HL-60 (cell line): ENCODE data around the gene TLX3.

Source experiments
- DNase-seq, 2 experiments: peaks; one replicate each; pipeline ENCODE4 v3.0.0-alpha.2; 2010 to 2020; ENCODE audit warnings: low read depth in 1 of 2, low spot score in 1 of 2
- H3K27ac ChIP-seq: fragments of 250-450 bp; sonication (Bioruptor Pico); replicated peaks from 2 replicates; pipeline ENCODE4 v1.5.1; 2020; ENCODE audit warnings: mild to moderate bottlenecking, moderate library complexity
- H3K27me3 ChIP-seq: fragments of 250-450 bp; sonication (Bioruptor Pico); 2 replicates; pipeline ENCODE4 v1.5.1; 2021; ENCODE audit warnings: mild to moderate bottlenecking, moderate library complexity; ENCODE audit not compliant: insufficient read depth, poor library complexity, severe bottlenecking
- H3K4me3 ChIP-seq: replicated peaks from 2 replicates; pipeline ENCODE4 v1.5.1; 2011; ENCODE audit warnings: mild to moderate bottlenecking, control low read depth, low read length; ENCODE audit not compliant: insufficient read depth
- CTCF ChIP-seq: IDR thresholded peaks from one replicate; pipeline ENCODE4 v1.5.1; 2011; ENCODE audit warnings: low read length, control low read depth, inconsistent platforms; ENCODE audit not compliant: insufficient read depth
- GABPA ChIP-seq: IDR thresholded peaks from 2 replicates; pipeline ENCODE4 v1.6.1; 2012; ENCODE audit warnings: low read depth
- POLR2AphosphoS5 ChIP-seq: IDR thresholded peaks from 2 replicates; pipeline ENCODE4 v1.6.1; 2012; ENCODE audit warnings: low read depth
- SPI1 ChIP-seq: IDR thresholded peaks from 2 replicates; pipeline ENCODE4 v1.6.1; 2012; ENCODE audit warnings: low read depth, mild to moderate bottlenecking, borderline replicate concordance
- TF ChIP-seq, protein P1 (sequence below): IDR thresholded peaks from 2 replicates; pipeline ENCODE4 v1.6.1; 2012; ENCODE audit warnings: low read depth; ENCODE audit not compliant: insufficient replicate concordance

The TLX3 gene

DNA sequence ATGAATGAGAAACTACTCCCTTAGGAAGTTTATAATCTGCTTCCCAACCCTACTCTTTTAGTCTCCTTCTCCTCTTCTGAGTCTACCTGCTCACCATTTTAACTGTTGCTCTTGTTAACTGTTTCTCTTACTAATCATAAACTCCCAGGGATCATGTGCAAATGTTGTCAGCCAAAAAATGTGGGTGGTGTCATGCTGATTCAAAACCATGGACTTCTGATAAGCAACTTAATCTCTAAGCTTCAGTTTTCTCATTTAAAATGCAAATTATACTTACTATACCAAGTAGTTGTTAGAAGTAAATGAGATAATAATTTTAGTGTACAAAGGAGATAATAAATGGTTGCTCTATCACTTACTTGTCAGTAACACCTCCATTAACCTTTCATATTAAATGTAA, 45.9 kb upstream of the TLX3 start:
- no peak for DNase-seq
- Histone ChIP-seq H3K27me3 (peaks cover 12% of the 10 kb centered on the region), H3K4me3 (no peak overlapping the region), H3K27ac (no peak overlapping the region)
- TF ChIP-seq POLR2AphosphoS5 (no peak), GABPA (no peak)

DNA sequence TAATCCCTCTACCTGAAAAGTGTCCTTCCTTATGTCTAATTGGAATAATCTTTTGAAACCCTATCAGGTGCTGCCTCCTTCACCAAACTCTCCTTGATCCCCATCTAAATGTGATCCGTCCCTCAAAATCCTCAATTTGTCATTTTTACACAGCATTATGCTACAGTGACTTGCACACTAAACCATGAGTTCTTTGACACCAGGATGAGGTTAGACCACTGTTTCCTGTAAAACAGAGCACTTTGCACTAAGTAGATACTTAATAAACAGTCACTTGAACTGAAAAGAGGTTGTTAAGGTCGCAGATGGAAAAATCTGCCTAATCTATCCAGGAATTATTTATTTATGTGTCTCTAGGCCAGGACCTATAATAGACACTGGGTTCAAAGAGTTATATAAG, 44.2 kb upstream of the TLX3 start:
- no peak overlapping the region for H3K4me3 ChIP-seq
- TF ChIP-seq, protein P1, sequence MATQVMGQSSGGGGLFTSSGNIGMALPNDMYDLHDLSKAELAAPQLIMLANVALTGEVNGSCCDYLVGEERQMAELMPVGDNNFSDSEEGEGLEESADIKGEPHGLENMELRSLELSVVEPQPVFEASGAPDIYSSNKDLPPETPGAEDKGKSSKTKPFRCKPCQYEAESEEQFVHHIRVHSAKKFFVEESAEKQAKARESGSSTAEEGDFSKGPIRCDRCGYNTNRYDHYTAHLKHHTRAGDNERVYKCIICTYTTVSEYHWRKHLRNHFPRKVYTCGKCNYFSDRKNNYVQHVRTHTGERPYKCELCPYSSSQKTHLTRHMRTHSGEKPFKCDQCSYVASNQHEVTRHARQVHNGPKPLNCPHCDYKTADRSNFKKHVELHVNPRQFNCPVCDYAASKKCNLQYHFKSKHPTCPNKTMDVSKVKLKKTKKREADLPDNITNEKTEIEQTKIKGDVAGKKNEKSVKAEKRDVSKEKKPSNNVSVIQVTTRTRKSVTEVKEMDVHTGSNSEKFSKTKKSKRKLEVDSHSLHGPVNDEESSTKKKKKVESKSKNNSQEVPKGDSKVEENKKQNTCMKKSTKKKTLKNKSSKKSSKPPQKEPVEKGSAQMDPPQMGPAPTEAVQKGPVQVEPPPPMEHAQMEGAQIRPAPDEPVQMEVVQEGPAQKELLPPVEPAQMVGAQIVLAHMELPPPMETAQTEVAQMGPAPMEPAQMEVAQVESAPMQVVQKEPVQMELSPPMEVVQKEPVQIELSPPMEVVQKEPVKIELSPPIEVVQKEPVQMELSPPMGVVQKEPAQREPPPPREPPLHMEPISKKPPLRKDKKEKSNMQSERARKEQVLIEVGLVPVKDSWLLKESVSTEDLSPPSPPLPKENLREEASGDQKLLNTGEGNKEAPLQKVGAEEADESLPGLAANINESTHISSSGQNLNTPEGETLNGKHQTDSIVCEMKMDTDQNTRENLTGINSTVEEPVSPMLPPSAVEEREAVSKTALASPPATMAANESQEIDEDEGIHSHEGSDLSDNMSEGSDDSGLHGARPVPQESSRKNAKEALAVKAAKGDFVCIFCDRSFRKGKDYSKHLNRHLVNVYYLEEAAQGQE = no peak
- TF ChIP-seq GABPA (no peak), CTCF (no peak), POLR2AphosphoS5 (no peak), SPI1 (no peak)
- peaks cover 12% of the 10 kb centered on the region for H3K27me3 ChIP-seq
- no peak overlapping the region for H3K27ac ChIP-seq
- DNase-seq = no peak

GRCh38 chr5:171268700-171269620, 40.1 kb upstream of the TLX3 start:
- H3K4me3 ChIP-seq = no peak overlapping the region
- H3K27ac ChIP-seq = no peak overlapping the region
- peaks cover 4% of the 10 kb centered on the region for H3K27me3 ChIP-seq
- DNase-seq = no peak
- TF ChIP-seq SPI1 (no peak), CTCF (no peak), GABPA (no peak), POLR2AphosphoS5 (no peak)
- TF ChIP-seq, protein P1 = no peak

DNA sequence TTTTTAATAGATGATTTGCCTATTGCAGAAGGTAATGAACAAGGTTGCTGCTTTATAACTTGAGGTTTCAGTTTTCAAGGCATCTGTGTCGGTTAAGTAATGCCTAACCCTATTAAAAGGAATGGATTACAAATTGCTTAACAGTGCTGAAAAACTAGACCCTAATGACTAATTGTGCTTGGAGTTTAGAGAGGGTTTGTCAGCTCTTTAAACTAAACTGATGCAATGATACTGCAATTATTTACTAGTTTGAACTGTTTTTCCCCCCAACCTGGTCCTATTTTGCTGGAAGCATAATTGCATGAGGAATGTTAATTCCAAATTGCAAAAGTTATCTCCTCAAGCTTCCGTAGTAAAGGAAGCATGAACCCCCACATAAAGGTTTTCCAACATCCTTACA, 39.3 kb upstream of the TLX3 start:
- no peak overlapping the region for H3K4me3 ChIP-seq
- H3K27me3 ChIP-seq = peaks cover 4% of the 10 kb centered on the region
- no peak for DNase-seq
- TF ChIP-seq, protein P1 = no peak
- TF ChIP-seq CTCF (no peak), SPI1 (no peak), GABPA (no peak), POLR2AphosphoS5 (no peak)
- H3K27ac ChIP-seq = no peak overlapping the region
